ENCODE results near the gene DGCR2.
"Not testable (repeated sequence)": the region's sequence is repeated elsewhere in the genome, so short reads cannot be mapped to it uniquely, and the experiment has no call there.

DNA sequence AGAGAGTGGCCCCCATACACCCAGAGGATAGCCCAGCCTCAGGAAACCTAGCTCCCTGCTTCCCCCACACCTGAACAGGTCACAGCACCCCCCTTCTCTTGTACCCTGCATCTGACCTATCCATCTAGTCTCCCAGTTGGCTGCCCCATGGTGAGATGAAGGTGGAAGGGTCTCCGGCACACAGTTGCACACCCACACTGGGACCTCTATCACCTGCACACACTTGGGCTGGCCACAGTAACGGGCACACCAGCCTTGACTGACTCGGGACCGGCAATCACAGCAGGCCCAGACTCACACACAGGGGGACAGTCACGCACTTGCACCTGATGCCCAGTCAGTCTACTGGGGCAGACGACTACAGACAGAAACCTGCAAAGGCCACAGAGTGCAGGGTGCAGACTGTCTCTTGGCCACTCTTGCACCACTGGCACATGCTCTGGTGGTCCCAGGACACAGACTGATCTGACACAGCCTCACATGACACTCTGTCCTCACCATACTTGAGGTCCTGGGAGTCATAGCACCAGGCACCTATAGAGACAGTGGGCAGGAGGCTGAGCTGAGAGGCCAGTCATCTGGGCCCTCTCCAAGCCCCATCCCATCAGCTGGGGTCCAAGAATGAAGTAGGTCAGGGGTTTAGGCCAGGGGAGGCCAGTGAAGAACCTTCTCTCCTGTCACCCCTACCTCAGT lies 88.0 kb downstream of the DGCR2 start:
- TF ChIP-seq, protein P1, sequence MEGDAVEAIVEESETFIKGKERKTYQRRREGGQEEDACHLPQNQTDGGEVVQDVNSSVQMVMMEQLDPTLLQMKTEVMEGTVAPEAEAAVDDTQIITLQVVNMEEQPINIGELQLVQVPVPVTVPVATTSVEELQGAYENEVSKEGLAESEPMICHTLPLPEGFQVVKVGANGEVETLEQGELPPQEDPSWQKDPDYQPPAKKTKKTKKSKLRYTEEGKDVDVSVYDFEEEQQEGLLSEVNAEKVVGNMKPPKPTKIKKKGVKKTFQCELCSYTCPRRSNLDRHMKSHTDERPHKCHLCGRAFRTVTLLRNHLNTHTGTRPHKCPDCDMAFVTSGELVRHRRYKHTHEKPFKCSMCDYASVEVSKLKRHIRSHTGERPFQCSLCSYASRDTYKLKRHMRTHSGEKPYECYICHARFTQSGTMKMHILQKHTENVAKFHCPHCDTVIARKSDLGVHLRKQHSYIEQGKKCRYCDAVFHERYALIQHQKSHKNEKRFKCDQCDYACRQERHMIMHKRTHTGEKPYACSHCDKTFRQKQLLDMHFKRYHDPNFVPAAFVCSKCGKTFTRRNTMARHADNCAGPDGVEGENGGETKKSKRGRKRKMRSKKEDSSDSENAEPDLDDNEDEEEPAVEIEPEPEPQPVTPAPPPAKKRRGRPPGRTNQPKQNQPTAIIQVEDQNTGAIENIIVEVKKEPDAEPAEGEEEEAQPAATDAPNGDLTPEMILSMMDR (IDR thresholded peaks at IDR 0.05; ENCODE audit: insufficient read depth, low read length, poor library complexity, severe bottlenecking) = not testable (repeated sequence)
- TF ChIP-seq EZH2phosphoT487 (conservative IDR thresholded peaks at IDR 0.05; ENCODE audit: low read length) = not testable (repeated sequence)
